GM18526 (cell line): ENCODE data around the gene NGRN.

Experiments
- POLR2A ChIP-seq: IDR thresholded peaks from 3 replicates; pipeline ENCODE4 v1.6.1; 2011; ENCODE audit not compliant: insufficient read length; ENCODE audit errors: extremely low read depth

Gene NGRN

GRCh38 chr15:90265271-90266060 is at the start of gene NGRN:
Gene NGRN, plus strand, starts transcription at chr15:90265672. Its CDS starts 41 bp downstream, at chr15:90265713.
- TF ChIP-seq POLR2A = peak; percentile 97

DNA sequence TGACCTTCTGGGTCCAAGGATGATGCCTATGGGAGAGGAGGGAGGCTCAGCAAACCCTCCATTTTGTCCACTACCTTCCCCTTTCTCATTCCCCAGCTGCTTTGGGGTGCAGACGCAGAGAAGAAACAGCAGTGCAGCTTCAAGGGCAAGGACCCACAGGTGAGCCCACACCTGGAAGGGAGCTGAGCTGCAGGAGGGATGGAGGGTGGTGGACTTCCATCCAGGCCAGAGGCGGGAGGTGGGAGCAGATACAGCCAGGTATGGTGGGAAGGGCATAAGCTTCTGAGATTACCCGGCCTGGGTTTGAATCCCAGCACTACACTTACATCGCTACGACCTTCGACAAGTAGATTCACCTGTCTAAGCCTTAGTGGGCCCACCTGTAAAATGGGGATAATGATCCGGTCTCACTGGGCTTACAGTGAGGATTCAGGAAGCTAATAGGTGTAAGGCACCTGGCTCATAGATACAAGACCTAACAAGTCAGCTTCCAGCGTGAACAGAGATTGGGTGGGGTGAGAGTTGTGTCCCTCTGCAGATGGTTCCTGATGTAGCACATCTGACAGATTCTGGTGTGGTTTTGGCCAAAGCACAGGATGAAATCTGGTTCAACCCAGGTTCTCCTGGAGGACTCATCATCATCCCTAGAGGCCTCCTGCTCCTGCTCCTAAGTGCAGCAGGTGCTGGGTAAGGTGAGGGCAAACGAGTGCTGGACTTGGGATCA is 47.6 kb upstream of the NGRN start:
- no peak for TF ChIP-seq POLR2A

DNA sequence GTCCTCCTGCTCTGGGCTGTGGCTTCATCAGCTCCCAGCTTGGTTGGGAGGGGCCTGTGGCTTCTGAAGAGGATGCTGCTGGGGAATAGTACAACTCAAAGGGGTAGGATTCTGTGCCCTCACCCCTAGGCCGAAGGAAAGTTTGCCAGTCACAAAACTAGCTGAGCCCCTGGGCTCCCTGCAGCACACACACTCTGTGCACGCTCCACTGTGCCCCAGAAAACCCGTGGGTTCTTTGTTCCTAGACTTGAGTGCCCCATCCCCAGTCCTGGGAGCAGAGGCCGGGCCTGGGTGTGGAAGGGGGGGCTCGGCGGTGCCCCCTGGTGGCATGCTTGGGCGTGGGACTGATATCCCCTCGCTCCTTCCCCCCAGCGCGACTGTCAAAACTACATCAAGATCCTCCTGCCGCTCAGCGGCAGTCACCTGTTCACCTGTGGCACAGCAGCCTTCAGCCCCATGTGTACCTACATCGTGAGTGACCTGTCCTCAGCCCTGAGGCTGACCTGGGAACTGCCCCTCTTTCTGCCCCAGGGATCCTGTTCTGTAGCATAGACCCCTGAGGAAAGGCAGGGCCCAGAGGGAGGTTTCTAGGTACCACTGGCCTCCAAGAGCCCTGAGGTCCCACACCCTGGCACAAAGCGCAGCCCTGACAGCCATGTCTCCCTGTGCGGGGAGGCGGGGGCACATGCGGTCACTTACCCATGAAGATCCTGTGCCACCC is 45.9 kb upstream of the NGRN start:
- no peak for TF ChIP-seq POLR2A

GRCh38 chr15:90221246-90221900 is 44.1 kb upstream of the NGRN start:
- no peak for TF ChIP-seq POLR2A

- TF ChIP-seq POLR2A = no peak
Measured at GRCh38 chr15:90222547-90222946, 42.9 kb upstream of the NGRN start.

DNA sequence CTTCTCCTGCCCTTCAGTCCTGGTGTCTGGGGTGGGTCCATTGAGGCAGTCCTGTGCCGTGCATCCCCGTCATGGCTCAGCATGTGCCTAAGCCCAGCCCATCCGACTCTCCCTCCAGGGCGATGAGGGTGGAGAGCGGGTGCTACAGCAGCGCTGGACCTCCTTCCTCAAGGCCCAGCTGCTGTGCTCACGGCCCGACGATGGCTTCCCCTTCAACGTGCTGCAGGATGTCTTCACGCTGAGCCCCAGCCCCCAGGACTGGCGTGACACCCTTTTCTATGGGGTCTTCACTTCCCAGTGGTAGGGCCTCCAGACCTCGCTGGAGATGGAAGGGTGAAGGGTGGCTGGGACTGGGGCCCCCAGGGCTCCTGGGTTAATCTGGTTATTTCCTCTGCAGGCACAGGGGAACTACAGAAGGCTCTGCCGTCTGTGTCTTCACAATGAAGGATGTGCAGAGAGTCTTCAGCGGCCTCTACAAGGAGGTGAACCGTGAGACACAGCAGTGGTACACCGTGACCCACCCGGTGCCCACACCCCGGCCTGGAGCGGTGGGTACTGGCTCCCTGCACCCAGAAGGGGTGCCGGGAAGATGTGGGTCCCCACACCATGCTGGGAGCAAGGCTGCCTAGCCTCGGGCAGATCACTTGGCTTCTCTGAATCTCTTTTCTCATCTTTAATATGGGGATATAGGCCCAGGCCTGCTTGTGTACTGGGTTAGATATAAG is 41.9 kb upstream of the NGRN start:
- TF ChIP-seq POLR2A = no peak

- no peak for TF ChIP-seq POLR2A
Measured at GRCh38 chr15:90225047-90225446, 40.4 kb upstream of the NGRN start.

DNA sequence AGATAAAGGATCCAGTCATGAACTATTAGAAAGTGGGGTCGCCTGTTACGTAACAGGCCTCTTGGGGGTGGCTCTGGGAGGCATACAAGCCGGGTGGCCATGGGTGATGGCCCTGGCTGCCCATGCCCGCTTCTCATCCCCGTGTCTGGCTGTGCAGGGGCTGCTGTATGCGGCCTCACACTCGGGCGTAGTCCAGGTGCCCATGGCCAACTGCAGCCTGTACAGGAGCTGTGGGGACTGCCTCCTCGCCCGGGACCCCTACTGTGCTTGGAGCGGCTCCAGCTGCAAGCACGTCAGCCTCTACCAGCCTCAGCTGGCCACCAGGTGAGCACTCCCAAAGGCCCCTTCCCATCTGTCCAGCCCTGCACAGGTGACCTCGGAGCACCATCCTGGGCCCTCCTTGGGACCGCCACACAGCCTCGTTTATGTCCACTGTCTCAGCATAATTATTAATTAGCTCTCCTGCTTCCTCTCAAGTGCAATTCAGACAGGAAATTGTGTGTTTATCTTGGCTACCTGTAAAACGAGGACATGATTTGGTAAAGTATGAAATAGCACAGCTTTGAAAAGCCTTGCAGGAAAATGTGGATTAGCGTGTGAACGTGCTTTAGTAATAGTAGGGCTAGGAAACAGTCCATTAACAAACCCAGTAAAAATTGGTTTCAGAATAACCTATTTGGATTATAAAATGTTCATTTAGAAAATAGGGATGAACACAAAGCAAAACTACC is 39.8 kb upstream of the NGRN start:
- TF ChIP-seq POLR2A = no peak

GRCh38 chr15:90227336-90227735 is 38.1 kb upstream of the NGRN start:
- no peak for TF ChIP-seq POLR2A

DNA sequence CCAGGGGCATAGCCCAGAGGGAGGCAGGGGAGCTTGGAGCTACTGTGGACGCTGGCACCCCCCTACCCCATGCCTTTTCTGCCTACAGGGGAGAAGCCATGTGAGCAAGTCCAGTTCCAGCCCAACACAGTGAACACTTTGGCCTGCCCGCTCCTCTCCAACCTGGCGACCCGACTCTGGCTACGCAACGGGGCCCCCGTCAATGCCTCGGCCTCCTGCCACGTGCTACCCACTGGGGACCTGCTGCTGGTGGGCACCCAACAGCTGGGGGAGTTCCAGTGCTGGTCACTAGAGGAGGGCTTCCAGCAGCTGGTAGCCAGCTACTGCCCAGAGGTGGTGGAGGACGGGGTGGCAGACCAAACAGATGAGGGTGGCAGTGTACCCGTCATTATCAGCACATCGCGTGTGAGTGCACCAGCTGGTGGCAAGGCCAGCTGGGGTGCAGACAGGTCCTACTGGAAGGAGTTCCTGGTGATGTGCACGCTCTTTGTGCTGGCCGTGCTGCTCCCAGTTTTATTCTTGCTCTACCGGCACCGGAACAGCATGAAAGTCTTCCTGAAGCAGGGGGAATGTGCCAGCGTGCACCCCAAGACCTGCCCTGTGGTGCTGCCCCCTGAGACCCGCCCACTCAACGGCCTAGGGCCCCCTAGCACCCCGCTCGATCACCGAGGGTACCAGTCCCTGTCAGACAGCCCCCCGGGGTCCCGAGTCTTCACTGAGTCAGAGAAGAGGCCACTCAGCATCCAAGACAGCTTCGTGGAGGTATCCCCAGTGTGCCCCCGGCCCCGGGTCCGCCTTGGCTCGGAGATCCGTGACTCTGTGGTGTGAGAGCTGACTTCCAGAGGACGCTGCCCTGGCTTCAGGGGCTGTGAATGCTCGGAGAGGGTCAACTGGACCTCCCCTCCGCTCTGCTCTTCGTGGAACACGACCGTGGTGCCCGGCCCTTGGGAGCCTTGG is 37.4 kb upstream of the NGRN start:
- TF ChIP-seq POLR2A = no peak

DNA sequence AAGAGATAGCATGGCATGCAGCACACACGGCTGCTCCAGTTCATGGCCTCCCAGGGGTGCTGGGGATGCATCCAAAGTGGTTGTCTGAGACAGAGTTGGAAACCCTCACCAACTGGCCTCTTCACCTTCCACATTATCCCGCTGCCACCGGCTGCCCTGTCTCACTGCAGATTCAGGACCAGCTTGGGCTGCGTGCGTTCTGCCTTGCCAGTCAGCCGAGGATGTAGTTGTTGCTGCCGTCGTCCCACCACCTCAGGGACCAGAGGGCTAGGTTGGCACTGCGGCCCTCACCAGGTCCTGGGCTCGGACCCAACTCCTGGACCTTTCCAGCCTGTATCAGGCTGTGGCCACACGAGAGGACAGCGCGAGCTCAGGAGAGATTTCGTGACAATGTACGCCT is 36.5 kb upstream of the NGRN start:
- no peak for TF ChIP-seq POLR2A

DNA sequence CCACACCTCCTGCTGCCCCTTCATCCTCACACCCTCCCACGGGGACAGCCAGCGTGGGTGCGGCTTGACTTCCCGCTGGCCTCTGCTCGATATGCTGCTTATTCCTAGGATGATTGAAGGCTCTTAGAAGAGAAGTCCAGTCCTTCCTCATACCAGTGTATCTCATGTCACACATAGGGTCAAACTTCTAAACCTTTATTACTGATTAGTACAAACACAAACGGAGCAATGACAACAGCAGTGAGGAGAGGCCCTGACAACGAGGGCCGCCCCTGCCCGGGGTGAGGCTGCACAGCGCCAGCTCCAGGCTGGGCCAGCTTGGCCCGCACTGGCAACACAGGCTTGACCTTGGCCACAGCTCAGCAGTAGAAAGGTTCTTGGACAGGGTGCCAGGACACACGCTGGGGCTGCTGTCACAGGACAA is 35.4 kb upstream of the NGRN start:
- no peak for TF ChIP-seq POLR2A

DNA sequence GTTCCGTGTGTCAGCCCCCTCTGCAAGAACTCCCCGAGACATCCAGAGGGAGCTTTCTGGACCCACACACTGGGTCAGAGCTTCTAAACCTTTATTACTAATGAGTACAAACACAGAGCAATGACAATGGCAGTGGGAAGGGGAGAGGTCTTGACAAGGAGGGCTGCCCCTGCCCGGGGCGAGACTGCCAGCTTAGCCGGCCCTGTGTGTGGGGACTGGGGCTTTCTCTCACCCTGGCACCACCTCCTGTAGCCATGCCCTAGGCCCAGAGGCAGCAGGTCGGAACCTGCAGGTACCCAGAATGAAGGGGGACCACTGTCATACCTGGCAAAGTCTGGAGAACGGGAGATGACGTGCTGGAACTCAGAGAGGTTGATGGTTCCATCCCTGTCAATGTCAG is 34.9 kb upstream of the NGRN start:
- TF ChIP-seq POLR2A = no peak
